Measurements from ENCODE around the gene ELP6.

DNA sequence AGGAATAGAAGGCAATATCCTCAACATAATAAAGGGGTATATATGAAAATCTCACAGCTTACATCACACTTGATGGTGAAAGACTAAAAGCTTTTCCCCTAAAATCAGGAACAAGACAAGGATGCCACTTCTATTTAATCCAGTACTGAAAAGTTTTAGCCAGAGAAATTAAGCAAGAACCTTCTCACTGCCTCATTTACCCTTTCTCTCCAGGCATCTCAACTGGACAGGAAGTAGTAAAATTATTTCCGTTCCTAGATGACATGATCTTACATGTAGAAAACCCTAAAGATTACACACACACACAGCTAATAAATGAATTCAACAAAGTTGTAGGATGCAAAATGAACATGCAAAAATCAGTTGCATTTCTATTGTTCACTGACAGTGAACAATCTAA is 48.9 kb downstream of the ELP6 start:
- no peak for TF ChIP-seq ZNF8 (CRISPR knock-in tag; IDR thresholded peaks at IDR 0.05)
- TF ChIP-seq, protein P1, sequence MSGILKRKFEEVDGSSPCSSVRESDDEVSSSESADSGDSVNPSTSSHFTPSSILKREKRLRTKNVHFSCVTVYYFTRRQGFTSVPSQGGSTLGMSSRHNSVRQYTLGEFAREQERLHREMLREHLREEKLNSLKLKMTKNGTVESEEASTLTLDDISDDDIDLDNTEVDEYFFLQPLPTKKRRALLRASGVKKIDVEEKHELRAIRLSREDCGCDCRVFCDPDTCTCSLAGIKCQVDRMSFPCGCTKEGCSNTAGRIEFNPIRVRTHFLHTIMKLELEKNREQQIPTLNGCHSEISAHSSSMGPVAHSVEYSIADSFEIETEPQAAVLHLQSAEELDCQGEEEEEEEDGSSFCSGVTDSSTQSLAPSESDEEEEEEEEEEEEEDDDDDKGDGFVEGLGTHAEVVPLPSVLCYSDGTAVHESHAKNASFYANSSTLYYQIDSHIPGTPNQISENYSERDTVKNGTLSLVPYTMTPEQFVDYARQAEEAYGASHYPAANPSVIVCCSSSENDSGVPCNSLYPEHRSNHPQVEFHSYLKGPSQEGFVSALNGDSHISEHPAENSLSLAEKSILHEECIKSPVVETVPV (CRISPR knock-in tag; IDR thresholded peaks at IDR 0.05) = no peak
- TF ChIP-seq CSDC2 (CRISPR knock-in tag; IDR thresholded peaks at IDR 0.05) = no peak
- no peak for TF ChIP-seq ZNF70 (CRISPR knock-in tag; IDR thresholded peaks at IDR 0.05)
- TF ChIP-seq, protein P2, sequence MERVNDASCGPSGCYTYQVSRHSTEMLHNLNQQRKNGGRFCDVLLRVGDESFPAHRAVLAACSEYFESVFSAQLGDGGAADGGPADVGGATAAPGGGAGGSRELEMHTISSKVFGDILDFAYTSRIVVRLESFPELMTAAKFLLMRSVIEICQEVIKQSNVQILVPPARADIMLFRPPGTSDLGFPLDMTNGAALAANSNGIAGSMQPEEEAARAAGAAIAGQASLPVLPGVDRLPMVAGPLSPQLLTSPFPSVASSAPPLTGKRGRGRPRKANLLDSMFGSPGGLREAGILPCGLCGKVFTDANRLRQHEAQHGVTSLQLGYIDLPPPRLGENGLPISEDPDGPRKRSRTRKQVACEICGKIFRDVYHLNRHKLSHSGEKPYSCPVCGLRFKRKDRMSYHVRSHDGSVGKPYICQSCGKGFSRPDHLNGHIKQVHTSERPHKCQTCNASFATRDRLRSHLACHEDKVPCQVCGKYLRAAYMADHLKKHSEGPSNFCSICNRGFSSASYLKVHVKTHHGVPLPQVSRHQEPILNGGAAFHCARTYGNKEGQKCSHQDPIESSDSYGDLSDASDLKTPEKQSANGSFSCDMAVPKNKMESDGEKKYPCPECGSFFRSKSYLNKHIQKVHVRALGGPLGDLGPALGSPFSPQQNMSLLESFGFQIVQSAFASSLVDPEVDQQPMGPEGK (CRISPR knock-in tag; IDR thresholded peaks at IDR 0.05; ENCODE audit: borderline replicate concordance) = no peak
- no peak for TF ChIP-seq RARB (CRISPR knock-in tag; IDR thresholded peaks at IDR 0.05)
- TF ChIP-seq, protein P3, sequence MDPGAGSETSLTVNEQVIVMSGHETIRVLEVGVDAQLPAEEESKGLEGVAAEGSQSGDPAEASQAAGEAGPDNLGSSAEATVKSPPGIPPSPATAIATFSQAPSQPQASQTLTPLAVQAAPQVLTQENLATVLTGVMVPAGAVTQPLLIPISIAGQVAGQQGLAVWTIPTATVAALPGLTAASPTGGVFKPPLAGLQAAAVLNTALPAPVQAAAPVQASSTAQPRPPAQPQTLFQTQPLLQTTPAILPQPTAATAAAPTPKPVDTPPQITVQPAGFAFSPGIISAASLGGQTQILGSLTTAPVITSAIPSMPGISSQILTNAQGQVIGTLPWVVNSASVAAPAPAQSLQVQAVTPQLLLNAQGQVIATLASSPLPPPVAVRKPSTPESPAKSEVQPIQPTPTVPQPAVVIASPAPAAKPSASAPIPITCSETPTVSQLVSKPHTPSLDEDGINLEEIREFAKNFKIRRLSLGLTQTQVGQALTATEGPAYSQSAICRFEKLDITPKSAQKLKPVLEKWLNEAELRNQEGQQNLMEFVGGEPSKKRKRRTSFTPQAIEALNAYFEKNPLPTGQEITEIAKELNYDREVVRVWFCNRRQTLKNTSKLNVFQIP (CRISPR knock-in tag; IDR thresholded peaks at IDR 0.05; ENCODE audit: borderline replicate concordance, low read depth) = no peak
- TF ChIP-seq ESRRG (CRISPR knock-in tag; IDR thresholded peaks at IDR 0.05) = no peak
